H1 (cell line): Measurements from ENCODE around the gene COMT. TPM values are rescaled to one million over a fixed set of nuclear protein-coding genes. Genes with fewer than 3 reads are reported as not detected.

Experiments
- CHD7 ChIP-seq: fragments of 300-600 bp; sonication (generic); IDR thresholded peaks from 2 replicates; pipeline ENCODE4 v1.7.1; 2012; ENCODE audit warnings: low read length, moderate library complexity, mild to moderate bottlenecking, inconsistent platforms; ENCODE audit not compliant: insufficient replicate concordance
- KDM5A ChIP-seq: fragments of 200-600 bp; IDR thresholded peaks from 2 replicates; pipeline ENCODE4 v1.7.1; 2012; ENCODE audit warnings: mild to moderate bottlenecking, low read length, inconsistent platforms, mixed read lengths
- polyA plus RNA-seq, 7 experiments: library from polyadenylated mRNA; depleted of rRNA in 3 of 7; stranded (reverse) in 5 of 7; unstranded in 2 of 7; fragments of >200 nt in 5 of 7; fragments of 200-250 nt in 2 of 7; gene quantifications; 1 replicate in 5 of 7; 2 replicates in 1 of 7; 4 replicates in 1 of 7; pipeline versions ENCODE4 v1.2.1 to v1.2.3, GENCODE V29; 2011 to 2013; ENCODE audit warnings: missing spikeins in 2 of 7, mixed read lengths in 2 of 7
- total RNA-seq: library from RNA; stranded (reverse); fragmentation: NEBNext Ultra II Directional; extraction: Animal tissue kit (Norgen Biotek cat#: 25700); gene quantifications from 2 replicates; pipeline ENCODE4 v1.2.1, GENCODE V29; 2021

COMT gene
- total and polyA plus RNA-seq, 2 of the 8 experiments (the other 6 are each of a cell fraction or from before 2014, with no cell fraction given): 15.2 to 33.7 TPM

- TF ChIP-seq CHD7: no peak
- no peak for TF ChIP-seq KDM5A
- TF ChIP-seq, all 59 proteins: peak for 0
Measured at GRCh38 chr22:19905347-19906276, 36.0 kb upstream of the COMT start (continued).
